ENCODE measurements around the gene DNAJB9.

GRCh38 chr7:108611268-108611667 lies 41.6 kb downstream of the DNAJB9 start:
- TF ChIP-seq POLR2A (IDR thresholded peaks at IDR 0.05; ENCODE audit: low read length) (no peak), ZC3H11A (IDR thresholded peaks at IDR 0.05) (no peak), USF2 (IDR thresholded peaks at IDR 0.05) (no peak), RNF2 (IDR thresholded peaks at IDR 0.05; ENCODE audit: borderline replicate concordance, low read depth) (no peak), NPAS2 (CRISPR knock-in tag; IDR thresholded peaks at IDR 0.05; ENCODE audit: borderline replicate concordance) (no peak), CTCF (IDR thresholded peaks at IDR 0.05) (no peak), RAD21 (conservative IDR thresholded peaks at IDR 0.05 in 1 of 2, IDR thresholded peaks at IDR 0.05 in 1 of 2) (no peak), MAFK (IDR thresholded peaks at IDR 0.05; ENCODE audit: partially characterized antibody) (no peak), FOSL2 (IDR thresholded peaks at IDR 0.05) (no peak), FOSL2 (CRISPR knock-in tag; IDR thresholded peaks at IDR 0.05) (no peak), BHLHE40 (IDR thresholded peaks at IDR 0.05; ENCODE audit: low read depth, low read length) (no peak)
